Activated CD8-positive, alpha-beta T cell treated with anti-CD3 and anti-CD28 coated beads for 36 hours (primary cell): Measurements from ENCODE around the gene MIDN. TPM values are rescaled to one million over a fixed set of nuclear protein-coding genes. Genes with fewer than 3 reads are reported as not detected.
"Not testable (repeated sequence)": the region's sequence is repeated elsewhere in the genome, so short reads cannot be mapped to it uniquely, and the experiment has no call there.

Experiments
- ATAC-seq: fragments of 200-7000 bp; cut with Tn5 transposase; one replicate; pipeline ENCODE4 v1.10.0; 2021; ENCODE audit warnings: mild to moderate bottlenecking, moderate library complexity
- CTCF ChIA-PET: fragments of 350-600 bp; sonication (Branson Sonifier 250); formaldehyde crosslinking; loops from one replicate; lab custom pipeline; 2021; ENCODE audit warnings: antibody characterized with exemption; lab: Charles Lee
- POLR2A ChIA-PET: fragments of 350-600 bp; sonication (Branson Sonifier 250); formaldehyde crosslinking; loops from one replicate; lab custom pipeline; 2021; ENCODE audit warnings: antibody characterized with exemption; lab: Charles Lee
- DNase-seq: peaks from one replicate; pipeline ENCODE4 v3.0.0-alpha.2; 2020
- H3K27ac Mint-ChIP-seq: one replicate; pipeline ENCODE4 v1.8.0; 2021; ENCODE audit warnings: mild to moderate bottlenecking, mixed read lengths
- H3K27me3 Mint-ChIP-seq: one replicate; pipeline ENCODE4 v1.8.0; 2021; ENCODE audit warnings: mixed read lengths
- H3K36me3 Mint-ChIP-seq: one replicate; pipeline ENCODE4 v1.8.0; 2021; ENCODE audit warnings: low read depth, mixed read lengths
- H3K4me1 Mint-ChIP-seq: one replicate; pipeline ENCODE4 v1.8.0; 2021; ENCODE audit warnings: low read depth, mixed read lengths
- H3K4me3 Mint-ChIP-seq: one replicate; pipeline ENCODE4 v1.8.0; 2021; ENCODE audit warnings: mild to moderate bottlenecking, moderate library complexity, mixed read lengths
- H3K9me3 Mint-ChIP-seq: one replicate; pipeline ENCODE4 v1.8.0; 2021; ENCODE audit warnings: mixed read lengths
- CTCF ChIP-seq: fragments of 200-600 bp; IDR thresholded peaks from one replicate; pipeline ENCODE4 v1.8.0; 2022; ENCODE audit warnings: antibody characterized with exemption, mild to moderate bottlenecking
- intact Hi-C: fragments of 100-400 bp; cut with micrococcal nuclease; formaldehyde crosslinking; loops from one replicate; pipeline ENCODE4 v1.10.0; 2022
- total RNA-seq, 2 experiments: library from RNA; stranded (reverse); gene quantifications; one replicate each; pipeline ENCODE4 v1.2.3, GENCODE V29; 2021

Gene MIDN
- total RNA-seq, 2 experiments from 2014 or later = 41.1 to 43.9 TPM

GRCh38 chr19:1299801-1300200 is 51.4 kb downstream of the MIDN start:
- intact Hi-C loops = no loop called here
- Mint-ChIP-seq H3K4me3 (no peak overlapping the region), H3K27me3 (peaks cover 6% of the 10 kb centered on the region), H3K9me3 (no peaks in the 10 kb centered on the region), H3K4me1 (no peaks in the 10 kb centered on the region), H3K27ac (no peak overlapping the region), H3K36me3 (no peaks in the 10 kb centered on the region)
- ChIA-PET CTCF (no interaction called here), POLR2A (no interaction called here)
- TF ChIP-seq CTCF = no peak
- ATAC-seq = no peak
- DNase-seq = no peak

- no peaks in the 10 kb centered on the region for H3K36me3 Mint-ChIP-seq
- no peaks in the 10 kb centered on the region for H3K9me3 Mint-ChIP-seq
- H3K27me3 Mint-ChIP-seq = peaks cover 2% of the 10 kb centered on the region
- H3K4me3 Mint-ChIP-seq = no peak overlapping the region
- POLR2A ChIA-PET = no interaction called here
- H3K27ac Mint-ChIP-seq = no peak overlapping the region
- ATAC-seq = no peak
- DNase-seq = no peak
- no peaks in the 10 kb centered on the region for H3K4me1 Mint-ChIP-seq
- intact Hi-C loops = no loop called here
- CTCF ChIA-PET = interaction anchor here (2.0 kb wide), 1 partner anchor 22 kb away, joined by 5 read pairs; no protein-coding TSS in a partner anchor
- no peak for TF ChIP-seq CTCF
Observed at GRCh38 chr19:1300744-1301490, 52.5 kb downstream of the MIDN start.

- ChIA-PET CTCF (interaction anchor here (1.1 to 2.0 kb wide), 2 partner anchors 13 to 23 kb away, joined by 3 to 5 read pairs; no protein-coding TSS in a partner anchor), POLR2A (no interaction called here)
- H3K4me3 Mint-ChIP-seq = no peak overlapping the region
- ATAC-seq = no peak
- no peak for DNase-seq
- no peak for TF ChIP-seq CTCF
- peaks cover 2% of the 10 kb centered on the region for H3K27me3 Mint-ChIP-seq
- no peaks in the 10 kb centered on the region for H3K9me3 Mint-ChIP-seq
- intact Hi-C loops = no loop called here
- H3K36me3 Mint-ChIP-seq = no peaks in the 10 kb centered on the region
- no peaks in the 10 kb centered on the region for H3K4me1 Mint-ChIP-seq
- H3K27ac Mint-ChIP-seq = no peak overlapping the region
Observed at GRCh38 chr19:1302533-1303239, 54.3 kb downstream of the MIDN start.

- intact Hi-C loops = no loop called here
- ATAC-seq = no peak
- ChIA-PET POLR2A (interaction anchor here (0.6 kb wide), 1 partner anchor 412 kb away, joined by 4 read pairs; no protein-coding TSS in a partner anchor), CTCF (no interaction called here)
- no peak for TF ChIP-seq CTCF
- H3K27ac Mint-ChIP-seq = no peak overlapping the region
- H3K9me3 Mint-ChIP-seq = no peaks in the 10 kb centered on the region
- no peak for DNase-seq
- no peaks in the 10 kb centered on the region for H3K36me3 Mint-ChIP-seq
- H3K4me3 Mint-ChIP-seq = no peak overlapping the region
- H3K4me1 Mint-ChIP-seq = no peaks in the 10 kb centered on the region
- H3K27me3 Mint-ChIP-seq = no peaks in the 10 kb centered on the region
Observed at GRCh38 chr19:1304197-1304924, 56.0 kb downstream of the MIDN start.

- H3K36me3 Mint-ChIP-seq, H3K9me3 Mint-ChIP-seq, H3K4me1 Mint-ChIP-seq, intact Hi-C loops, H3K4me3 Mint-ChIP-seq, DNase-seq, CTCF ChIA-PET, H3K27ac Mint-ChIP-seq, ATAC-seq, POLR2A ChIA-PET, H3K27me3 Mint-ChIP-seq: not testable (repeated sequence)
Observed at GRCh38 chr19:1305354-1305753, 57.0 kb downstream of the MIDN start.
